Lower lobe of right lung (tissue), 2 donors: Measurements from ENCODE around the gene SPATA33. TPM values are rescaled to one million over a fixed set of nuclear protein-coding genes. Genes with fewer than 3 reads are reported as not detected.

Experiments used
- ATAC-seq, 2 donors: fragments of 200-7000 bp; cut with Tn5 transposase; one replicate each; pipeline ENCODE4 v1.9.1; 2020 to 2022; ENCODE audit warnings: mild to moderate bottlenecking in 2 of 2, moderate library complexity in 2 of 2
- DNase-seq: peaks from one replicate; pipeline ENCODE4 v3.0.0-alpha.2; 2020
- H3K27ac ChIP-seq: fragments of 200-600 bp; one replicate; pipeline ENCODE4 v1.8.0; 2022
- H3K27me3 ChIP-seq: fragments of 200-600 bp; one replicate; pipeline ENCODE4 v1.8.0; 2022; ENCODE audit warnings: low read depth
- H3K36me3 ChIP-seq: fragments of 200-600 bp; one replicate; pipeline ENCODE4 v1.8.0; 2022; ENCODE audit warnings: mild to moderate bottlenecking
- H3K4me1 ChIP-seq: fragments of 200-600 bp; one replicate; pipeline ENCODE4 v1.8.0; 2022
- H3K4me3 ChIP-seq: fragments of 200-600 bp; one replicate; pipeline ENCODE4 v1.8.0; 2022; ENCODE audit warnings: mild to moderate bottlenecking
- H3K9me3 ChIP-seq: fragments of 200-600 bp; one replicate; pipeline ENCODE4 v1.8.0; 2022
- intact Hi-C: fragments of 100-400 bp; cut with DNase I; formaldehyde crosslinking; loops from one replicate; pipeline ENCODE4 v1.11.0; 2022
- total RNA-seq: library from RNA; stranded (reverse); fragmentation: NEBNext Ultra II Directional; extraction: Animal tissue kit (Norgen Biotek cat#: 25700); gene quantifications from one replicate; pipeline ENCODE4 v1.2.1, GENCODE V29; 2021
- TF ChIP-seq, protein P1 (sequence below): fragments of 200-600 bp; IDR thresholded peaks from one replicate; pipeline ENCODE4 v1.8.0; 2022; ENCODE audit warnings: antibody characterized with exemption, mild to moderate bottlenecking
- donor health status: DM: no; HTN: yes; CAD: no; lungs with severe emphysema.

Gene SPATA33
- total RNA-seq, 1 donor from 2014 or later: 9.7 TPM

DNA sequence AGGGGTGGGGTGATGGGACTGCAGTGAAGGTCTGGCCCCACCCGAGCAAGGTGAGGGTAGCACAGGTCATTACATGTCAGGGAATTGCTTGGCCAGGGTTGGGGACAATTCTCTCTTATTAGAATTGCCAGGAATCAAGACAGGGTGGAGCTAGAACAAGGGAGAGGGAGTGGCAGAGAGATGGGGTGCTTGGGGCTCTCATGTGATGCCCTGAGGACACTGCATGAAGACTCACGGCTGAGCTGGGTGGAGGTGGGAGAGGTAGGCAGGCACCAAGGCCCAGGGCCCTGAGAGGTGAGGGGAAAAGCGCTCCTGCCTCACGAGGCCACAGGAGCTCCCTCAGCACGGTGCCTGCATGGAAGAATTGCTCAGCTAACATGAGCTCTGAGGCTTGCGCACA lies 40.6 kb upstream of the SPATA33 start:
- TF ChIP-seq, protein P1, sequence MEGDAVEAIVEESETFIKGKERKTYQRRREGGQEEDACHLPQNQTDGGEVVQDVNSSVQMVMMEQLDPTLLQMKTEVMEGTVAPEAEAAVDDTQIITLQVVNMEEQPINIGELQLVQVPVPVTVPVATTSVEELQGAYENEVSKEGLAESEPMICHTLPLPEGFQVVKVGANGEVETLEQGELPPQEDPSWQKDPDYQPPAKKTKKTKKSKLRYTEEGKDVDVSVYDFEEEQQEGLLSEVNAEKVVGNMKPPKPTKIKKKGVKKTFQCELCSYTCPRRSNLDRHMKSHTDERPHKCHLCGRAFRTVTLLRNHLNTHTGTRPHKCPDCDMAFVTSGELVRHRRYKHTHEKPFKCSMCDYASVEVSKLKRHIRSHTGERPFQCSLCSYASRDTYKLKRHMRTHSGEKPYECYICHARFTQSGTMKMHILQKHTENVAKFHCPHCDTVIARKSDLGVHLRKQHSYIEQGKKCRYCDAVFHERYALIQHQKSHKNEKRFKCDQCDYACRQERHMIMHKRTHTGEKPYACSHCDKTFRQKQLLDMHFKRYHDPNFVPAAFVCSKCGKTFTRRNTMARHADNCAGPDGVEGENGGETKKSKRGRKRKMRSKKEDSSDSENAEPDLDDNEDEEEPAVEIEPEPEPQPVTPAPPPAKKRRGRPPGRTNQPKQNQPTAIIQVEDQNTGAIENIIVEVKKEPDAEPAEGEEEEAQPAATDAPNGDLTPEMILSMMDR: no peak

DNA sequence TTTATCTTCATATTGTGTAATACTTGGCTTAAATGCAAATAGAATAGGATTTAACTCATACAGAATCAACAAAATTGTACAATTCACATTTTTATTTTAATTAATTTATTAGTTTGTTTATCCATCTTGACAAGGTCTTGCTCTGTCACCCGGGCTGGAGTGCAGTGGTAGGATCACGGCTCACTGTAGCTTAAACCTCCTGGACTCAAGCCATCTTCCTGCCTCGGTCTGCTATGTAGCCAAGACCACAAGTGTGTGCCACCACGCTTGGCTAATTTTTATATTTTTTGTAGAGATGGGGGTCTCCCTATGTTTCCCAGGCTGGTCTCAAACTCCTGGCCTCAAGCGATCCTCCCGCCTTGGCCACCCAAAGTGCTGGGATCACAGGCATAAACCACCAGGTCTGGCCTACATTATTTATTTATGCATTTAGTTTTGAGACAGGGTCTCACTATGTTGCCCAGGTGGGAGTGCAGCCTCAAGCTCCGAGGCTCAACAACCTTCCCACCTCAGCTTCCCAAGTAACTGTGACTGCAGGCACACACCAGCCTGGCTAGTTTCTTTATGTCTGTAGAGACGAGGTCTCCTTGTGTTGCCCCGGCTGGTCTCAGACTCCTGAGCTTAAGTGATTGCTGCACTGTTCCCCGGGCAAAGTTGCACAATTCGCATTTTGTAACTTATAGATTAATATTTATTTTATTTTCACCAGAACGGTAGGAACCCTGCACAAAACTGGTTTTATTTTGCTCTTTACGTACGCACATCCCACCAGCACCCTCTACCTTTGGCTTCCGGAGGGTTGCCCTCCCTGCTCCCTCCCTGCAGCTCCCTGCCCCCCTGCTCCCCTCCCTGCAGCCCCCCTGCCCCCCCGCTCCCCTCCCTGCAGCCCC lies 39.3 kb upstream of the SPATA33 start:
- no peak overlapping the region for H3K27ac ChIP-seq
- no peak for DNase-seq
- H3K9me3 ChIP-seq: no peaks in the 10 kb centered on the region
- H3K4me1 ChIP-seq: no peaks in the 10 kb centered on the region
- H3K36me3 ChIP-seq: no peaks in the 10 kb centered on the region
- no peak overlapping the region for H3K4me3 ChIP-seq
- ATAC-seq: no peak
- intact Hi-C loops: no loop called here
- peaks cover 7% of the 10 kb centered on the region for H3K27me3 ChIP-seq
- TF ChIP-seq, protein P1: no peak

More for the DNA sequence above, 40.6 kb upstream of the SPATA33 start:
- H3K4me3 ChIP-seq: no peak overlapping the region
- H3K36me3 ChIP-seq: no peaks in the 10 kb centered on the region
- intact Hi-C loops: no loop called here
- ATAC-seq: no peak
- peak overlapping the region; percentile 36 for H3K27ac ChIP-seq
- H3K9me3 ChIP-seq: no peaks in the 10 kb centered on the region
- no peak for DNase-seq
- H3K27me3 ChIP-seq: peaks cover 7% of the 10 kb centered on the region
- no peaks in the 10 kb centered on the region for H3K4me1 ChIP-seq

- no peak for ATAC-seq
- Histone ChIP-seq H3K4me1 (no peaks in the 10 kb centered on the region), H3K9me3 (no peaks in the 10 kb centered on the region), H3K36me3 (no peaks in the 10 kb centered on the region), H3K27ac (no peak overlapping the region), H3K27me3 (peaks cover 7% of the 10 kb centered on the region), H3K4me3 (no peak overlapping the region)
- TF ChIP-seq, protein P1: no peak
- intact Hi-C loops: no loop called here
- no peak for DNase-seq
Measured at GRCh38 chr16:89619840-89620239, 37.8 kb upstream of the SPATA33 start.

- DNase-seq (no peak), ATAC-seq (no peak)
- intact Hi-C loops: no loop called here
- TF ChIP-seq, protein P1: no peak
- H3K27ac ChIP-seq: no peak overlapping the region
- H3K27me3 ChIP-seq: peaks cover 7% of the 10 kb centered on the region
- no peak overlapping the region for H3K4me3 ChIP-seq
- no peaks in the 10 kb centered on the region for H3K36me3 ChIP-seq
- no peaks in the 10 kb centered on the region for H3K4me1 ChIP-seq
- no peaks in the 10 kb centered on the region for H3K9me3 ChIP-seq
Measured at GRCh38 chr16:89620406-89620841, 37.2 kb upstream of the SPATA33 start.

- H3K36me3 ChIP-seq: no peaks in the 10 kb centered on the region
- peaks cover 7% of the 10 kb centered on the region for H3K27me3 ChIP-seq
- TF ChIP-seq, protein P1: no peak
- ATAC-seq (no peak), DNase-seq (no peak)
- intact Hi-C loops: no loop called here
- H3K27ac ChIP-seq: no peak overlapping the region
- H3K4me1 ChIP-seq: no peaks in the 10 kb centered on the region
- H3K9me3 ChIP-seq: no peaks in the 10 kb centered on the region
- no peak overlapping the region for H3K4me3 ChIP-seq
Measured at GRCh38 chr16:89621136-89621697, 36.4 kb upstream of the SPATA33 start.
